Adrenal gland (tissue), 5 donors: ENCODE measurements around the gene FAT2.

ENCODE experiments used
- CTCF ChIP-seq, 6 experiments: fragments of 450-650 bp in 4 of 6; fragments of 200-600 bp in 2 of 6; sonication (generic) in 1 of 6; IDR thresholded peaks; 1 replicate in 5 of 6; 2 replicates in 1 of 6; pipeline versions ENCODE4 v1.5.1 to v1.8.0; 2016 to 2021; ENCODE audit warnings: antibody characterized with exemption in 6 of 6, mild to moderate bottlenecking in 2 of 6, moderate library complexity in 1 of 6
- POLR2A ChIP-seq, 2 donors: fragments of 450-650 bp; IDR thresholded peaks; one replicate each; pipeline ENCODE4 v1.6.1; 2017; ENCODE audit warnings: antibody characterized with exemption in 2 of 2, mild to moderate bottlenecking in 2 of 2, moderate library complexity in 1 of 2
- donor health status: DM: no; HTN: no; CAD: no.

- TF ChIP-seq CTCF (IDR thresholded peaks at IDR 0.05), result no peak
- TF ChIP-seq POLR2A (IDR thresholded peaks at IDR 0.05), result no peak
Measured at GRCh38 chr5:151571270-151572173, 19.6 kb downstream of the FAT2 start.
